ENCODE measurements around the gene NTN4.

NTN4 gene

GRCh38 chr12:95718772-95719171 is 71.8 kb downstream of the NTN4 start:
- no peak overlapping the region for H3K9ac ChIP-seq (ENCODE audit: low read length)
- no peaks in the 10 kb centered on the region for H3K9me2 ChIP-seq (ENCODE audit: low read depth, low read length)
- no peak overlapping the region for H2AFZ ChIP-seq (ENCODE audit: low read length)
- H3K4me1 ChIP-seq (ENCODE audit: insufficient read depth, low read length, severe bottlenecking), result no peaks in the 10 kb centered on the region
- no peak overlapping the region for H3K27ac ChIP-seq (ENCODE audit: low read depth, low read length, poor library complexity, severe bottlenecking)
- H3K79me2 ChIP-seq (ENCODE audit: insufficient read depth, low read length), result no peaks in the 10 kb centered on the region
- no peaks in the 10 kb centered on the region for H3K27me3 ChIP-seq (ENCODE audit: insufficient read depth, low read length)
- H3K4me3 ChIP-seq (ENCODE audit: low read depth, low read length, poor library complexity, severe bottlenecking), result no peak overlapping the region
- no peak overlapping the region for H3K4me2 ChIP-seq (ENCODE audit: low read length)
- H3K9me3 ChIP-seq (ENCODE audit: low read length), result no peaks in the 10 kb centered on the region
- H4K20me1 ChIP-seq (ENCODE audit: insufficient read depth, low read length), result no peaks in the 10 kb centered on the region
- TF ChIP-seq, protein P1, sequence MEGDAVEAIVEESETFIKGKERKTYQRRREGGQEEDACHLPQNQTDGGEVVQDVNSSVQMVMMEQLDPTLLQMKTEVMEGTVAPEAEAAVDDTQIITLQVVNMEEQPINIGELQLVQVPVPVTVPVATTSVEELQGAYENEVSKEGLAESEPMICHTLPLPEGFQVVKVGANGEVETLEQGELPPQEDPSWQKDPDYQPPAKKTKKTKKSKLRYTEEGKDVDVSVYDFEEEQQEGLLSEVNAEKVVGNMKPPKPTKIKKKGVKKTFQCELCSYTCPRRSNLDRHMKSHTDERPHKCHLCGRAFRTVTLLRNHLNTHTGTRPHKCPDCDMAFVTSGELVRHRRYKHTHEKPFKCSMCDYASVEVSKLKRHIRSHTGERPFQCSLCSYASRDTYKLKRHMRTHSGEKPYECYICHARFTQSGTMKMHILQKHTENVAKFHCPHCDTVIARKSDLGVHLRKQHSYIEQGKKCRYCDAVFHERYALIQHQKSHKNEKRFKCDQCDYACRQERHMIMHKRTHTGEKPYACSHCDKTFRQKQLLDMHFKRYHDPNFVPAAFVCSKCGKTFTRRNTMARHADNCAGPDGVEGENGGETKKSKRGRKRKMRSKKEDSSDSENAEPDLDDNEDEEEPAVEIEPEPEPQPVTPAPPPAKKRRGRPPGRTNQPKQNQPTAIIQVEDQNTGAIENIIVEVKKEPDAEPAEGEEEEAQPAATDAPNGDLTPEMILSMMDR (IDR thresholded peaks at IDR 0.05; ENCODE audit: low read length), result no peak
- TF ChIP-seq EZH2 (IDR thresholded peaks at IDR 0.05; ENCODE audit: borderline replicate concordance, low read length), result no peak
- no peaks in the 10 kb centered on the region for H3F3A ChIP-seq (ENCODE audit: insufficient read depth, low read length)
- H3K36me3 ChIP-seq (ENCODE audit: insufficient read depth, low read length), result no peaks in the 10 kb centered on the region

- Histone ChIP-seq H3K4me3 (ENCODE audit: low read depth, low read length, poor library complexity, severe bottlenecking) (no peak overlapping the region), H3K79me2 (ENCODE audit: insufficient read depth, low read length) (no peaks in the 10 kb centered on the region), H3K9me3 (ENCODE audit: low read length) (no peaks in the 10 kb centered on the region), H3K9ac (ENCODE audit: low read length) (no peak overlapping the region), H3K27ac (ENCODE audit: low read depth, low read length, poor library complexity, severe bottlenecking) (no peak overlapping the region), H3K36me3 (ENCODE audit: insufficient read depth, low read length) (no peaks in the 10 kb centered on the region), H3K4me2 (ENCODE audit: low read length) (no peak overlapping the region), H3K27me3 (ENCODE audit: insufficient read depth, low read length) (no peaks in the 10 kb centered on the region), H3F3A (ENCODE audit: insufficient read depth, low read length) (no peaks in the 10 kb centered on the region), H2AFZ (ENCODE audit: low read length) (no peak overlapping the region), H3K4me1 (ENCODE audit: insufficient read depth, low read length, severe bottlenecking) (no peaks in the 10 kb centered on the region), H3K9me2 (ENCODE audit: low read depth, low read length) (no peaks in the 10 kb centered on the region), H4K20me1 (ENCODE audit: insufficient read depth, low read length) (no peaks in the 10 kb centered on the region)
- TF ChIP-seq, protein P1 (IDR thresholded peaks at IDR 0.05; ENCODE audit: low read length), result no peak
- no peak for TF ChIP-seq EZH2 (IDR thresholded peaks at IDR 0.05; ENCODE audit: borderline replicate concordance, low read length)
Measured at GRCh38 chr12:95718006-95718431, 72.5 kb downstream of the NTN4 start.

DNA sequence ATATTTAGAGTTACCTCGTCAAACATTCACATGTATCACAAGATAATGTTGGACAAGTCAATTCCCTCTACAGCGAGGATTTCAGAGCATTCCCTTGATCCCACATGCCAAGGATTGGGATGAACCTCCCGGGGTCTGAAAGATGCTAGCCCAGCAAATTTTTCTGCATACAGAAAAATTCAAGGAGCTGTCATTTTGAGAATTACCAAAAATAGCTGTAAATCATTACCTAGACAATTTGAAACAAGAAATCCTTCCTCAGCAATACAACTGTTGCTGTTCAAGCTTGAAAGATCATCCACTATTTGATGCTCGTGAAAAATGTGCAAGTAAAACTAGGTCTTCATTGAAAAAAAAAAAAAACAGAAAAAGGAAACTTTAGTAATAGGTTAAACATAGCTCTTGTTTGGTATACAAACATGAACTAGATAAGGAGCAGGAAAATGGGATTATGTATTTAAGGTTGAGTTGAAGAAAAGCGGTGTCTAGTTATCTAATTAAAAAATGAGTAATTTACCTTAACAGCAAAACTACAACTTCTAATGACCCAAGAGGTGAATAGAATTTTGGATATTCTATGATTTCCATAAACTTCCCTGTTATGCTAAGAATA is 73.1 kb downstream of the NTN4 start:
- H3K4me2 ChIP-seq (ENCODE audit: low read length), result no peak overlapping the region
- no peak overlapping the region for H3K4me3 ChIP-seq (ENCODE audit: low read depth, low read length, poor library complexity, severe bottlenecking)
- H3K9me2 ChIP-seq (ENCODE audit: low read depth, low read length), result no peaks in the 10 kb centered on the region
- H3K27me3 ChIP-seq (ENCODE audit: insufficient read depth, low read length), result no peaks in the 10 kb centered on the region
- no peaks in the 10 kb centered on the region for H3F3A ChIP-seq (ENCODE audit: insufficient read depth, low read length)
- H3K9me3 ChIP-seq (ENCODE audit: low read length), result no peaks in the 10 kb centered on the region
- H4K20me1 ChIP-seq (ENCODE audit: insufficient read depth, low read length), result no peaks in the 10 kb centered on the region
- no peaks in the 10 kb centered on the region for H3K79me2 ChIP-seq (ENCODE audit: insufficient read depth, low read length)
- H3K4me1 ChIP-seq (ENCODE audit: insufficient read depth, low read length, severe bottlenecking), result no peaks in the 10 kb centered on the region
- H3K9ac ChIP-seq (ENCODE audit: low read length), result no peak overlapping the region
- no peak overlapping the region for H3K27ac ChIP-seq (ENCODE audit: low read depth, low read length, poor library complexity, severe bottlenecking)
- H3K36me3 ChIP-seq (ENCODE audit: insufficient read depth, low read length), result no peaks in the 10 kb centered on the region
- TF ChIP-seq, protein P1 (IDR thresholded peaks at IDR 0.05; ENCODE audit: low read length), result no peak
- no peak for TF ChIP-seq EZH2 (IDR thresholded peaks at IDR 0.05; ENCODE audit: borderline replicate concordance, low read length)
- no peak overlapping the region for H2AFZ ChIP-seq (ENCODE audit: low read length)

Measured in OCI-LY1 (cell line).